Osteoblast (primary cell): ENCODE data around the gene ATXN10. TPM values are rescaled to one million over a fixed set of nuclear protein-coding genes. Genes with fewer than 3 reads are reported as not detected.
A peak's percentile ranks its signal among the peaks of the same experiment; 100 is the strongest.

Experiments
- DNase-seq: peaks from one replicate; pipeline ENCODE4 v3.0.0; 2011; ENCODE audit warnings: low spot score, mixed read lengths; ENCODE audit not compliant: insufficient read length; ENCODE audit errors: missing footprints
- H2AFZ ChIP-seq: 2 replicates; pipeline ENCODE4 v1.6.0; 2011; ENCODE audit warnings: mild to moderate bottlenecking, low read length
- H3K27ac ChIP-seq: 2 replicates; pipeline ENCODE4 v1.5.1; 2011; ENCODE audit warnings: mild to moderate bottlenecking, low read depth, low read length, moderate library complexity
- H3K27me3 ChIP-seq: 2 replicates; pipeline ENCODE4 v1.6.0; 2012; ENCODE audit warnings: mild to moderate bottlenecking, control low read depth, inconsistent platforms, low read length, moderate library complexity; ENCODE audit not compliant: insufficient read depth
- H3K36me3 ChIP-seq: 2 replicates; pipeline ENCODE4 v1.5.1; 2011; ENCODE audit warnings: mild to moderate bottlenecking, low read length, control low read depth, moderate library complexity; ENCODE audit not compliant: insufficient read depth
- H3K4me1 ChIP-seq: 2 replicates; pipeline ENCODE4 v1.5.1; 2011; ENCODE audit warnings: mild to moderate bottlenecking, low read length, control low read depth, moderate library complexity; ENCODE audit not compliant: insufficient read depth
- H3K4me2 ChIP-seq: 2 replicates; pipeline ENCODE4 v1.6.0; 2011; ENCODE audit warnings: mild to moderate bottlenecking, low read length; ENCODE audit not compliant: insufficient read depth
- H3K4me3 ChIP-seq: fragments of 200-600 bp; sonication (generic); 3 replicates; pipeline ENCODE4 v1.5.1; 2012; ENCODE audit warnings: mild to moderate bottlenecking, low read length, inconsistent platforms; ENCODE audit not compliant: insufficient read depth
- H3K79me2 ChIP-seq: 2 replicates; pipeline ENCODE4 v1.6.0; 2012; ENCODE audit warnings: mild to moderate bottlenecking, low read length, control low read depth, inconsistent platforms; ENCODE audit not compliant: insufficient read depth
- H3K9me3 ChIP-seq: 2 replicates; pipeline ENCODE4 v1.5.1; 2011; ENCODE audit warnings: low read depth, low read length, control low read depth
- H4K20me1 ChIP-seq: 2 replicates; pipeline ENCODE4 v1.6.0; 2012; ENCODE audit warnings: mild to moderate bottlenecking, low read length, control low read depth; ENCODE audit not compliant: insufficient read depth
- CTCF ChIP-seq: IDR thresholded peaks from 2 replicates; pipeline ENCODE4 v1.5.1; 2011; ENCODE audit warnings: mild to moderate bottlenecking, low read depth, low read length, moderate library complexity; ENCODE audit errors: extremely low read depth
- total RNA-seq: library from RNA; depleted of rRNA; stranded (reverse); fragments of >200 nt; gene quantifications from 2 replicates; pipeline ENCODE4 v1.2.3, GENCODE V29; 2012

Gene ATXN10
- total RNA-seq, 1 donor, result 138 TPM

GRCh38 chr22:45843986-45844385 is 172.4 kb downstream of the ATXN10 start:
- Histone ChIP-seq H3K4me2 (no peak overlapping the region), H3K4me1 (peaks cover 20% of the 10 kb centered on the region), H3K9me3 (no peaks in the 10 kb centered on the region), H3K36me3 (peaks cover 58% of the 10 kb centered on the region), H3K27ac (peak overlapping the region; percentile 3), H2AFZ (no peak overlapping the region), H3K79me2 (peaks cover 16% of the 10 kb centered on the region), H4K20me1 (peaks cover 36% of the 10 kb centered on the region), H3K27me3 (no peaks in the 10 kb centered on the region), H3K4me3 (no peak overlapping the region)
- no peak for DNase-seq
- TF ChIP-seq CTCF, result no peak

GRCh38 chr22:45845076-45845487 is 173.4 kb downstream of the ATXN10 start:
- no peak overlapping the region for H3K4me2 ChIP-seq
- DNase-seq, result peak; percentile 78
- TF ChIP-seq CTCF, result no peak
- peaks cover 10% of the 10 kb centered on the region for H3K79me2 ChIP-seq
- no peak overlapping the region for H3K4me3 ChIP-seq
- peaks cover 20% of the 10 kb centered on the region for H3K4me1 ChIP-seq
- H2AFZ ChIP-seq, result no peak overlapping the region
- peaks cover 56% of the 10 kb centered on the region for H3K36me3 ChIP-seq
- H3K27ac ChIP-seq, result peak overlapping the region; percentile 7
- peaks cover 46% of the 10 kb centered on the region for H4K20me1 ChIP-seq
- no peaks in the 10 kb centered on the region for H3K27me3 ChIP-seq
- H3K9me3 ChIP-seq, result no peaks in the 10 kb centered on the region

GRCh38 chr22:45846952-45847351 is 175.3 kb downstream of the ATXN10 start:
- Histone ChIP-seq H3K4me3 (no peak overlapping the region), H2AFZ (no peak overlapping the region), H3K79me2 (no peaks in the 10 kb centered on the region), H3K9me3 (no peaks in the 10 kb centered on the region), H3K36me3 (peaks cover 70% of the 10 kb centered on the region), H3K4me2 (no peak overlapping the region), H3K27me3 (no peaks in the 10 kb centered on the region), H4K20me1 (peaks cover 36% of the 10 kb centered on the region), H3K27ac (no peak overlapping the region), H3K4me1 (peaks cover 16% of the 10 kb centered on the region)
- TF ChIP-seq CTCF, result no peak
- DNase-seq, result no peak

GRCh38 chr22:45848904-45849303 is 177.3 kb downstream of the ATXN10 start:
- no peaks in the 10 kb centered on the region for H3K27me3 ChIP-seq
- no peak overlapping the region for H3K4me3 ChIP-seq
- no peak overlapping the region for H2AFZ ChIP-seq
- H3K4me2 ChIP-seq, result no peak overlapping the region
- TF ChIP-seq CTCF, result no peak
- H3K4me1 ChIP-seq, result no peaks in the 10 kb centered on the region
- DNase-seq, result no peak
- H3K9me3 ChIP-seq, result no peaks in the 10 kb centered on the region
- H3K79me2 ChIP-seq, result no peaks in the 10 kb centered on the region
- H3K36me3 ChIP-seq, result peaks cover 65% of the 10 kb centered on the region
- peaks cover 23% of the 10 kb centered on the region for H4K20me1 ChIP-seq
- H3K27ac ChIP-seq, result no peak overlapping the region
